CD4-positive, alpha-beta T cell treated with Interleukin-15 for 4 hours (primary cell): ENCODE measurements around the gene TENT5C.

Source experiments
- DNase-seq: peaks from one replicate; pipeline ENCODE4 v3.0.0-alpha.2; 2020; ENCODE audit warnings: low spot score

The TENT5C gene

GRCh38 chr1:117636637-117637425 is 31.0 kb downstream of the TENT5C start:
- DNase-seq: no peak

- no peak for DNase-seq
Observed at GRCh38 chr1:117638141-117638540, 32.3 kb downstream of the TENT5C start.

- no peak for DNase-seq
Observed at GRCh38 chr1:117638759-117639158, 32.9 kb downstream of the TENT5C start.

- no peak for DNase-seq
Observed at GRCh38 chr1:117639741-117640140, 33.9 kb downstream of the TENT5C start.

GRCh38 chr1:117641536-117641935 is 35.7 kb downstream of the TENT5C start:
- no peak for DNase-seq

- no peak for DNase-seq
Observed at GRCh38 chr1:117642963-117643362, 37.1 kb downstream of the TENT5C start.

- no peak for DNase-seq
Observed at GRCh38 chr1:117643601-117644000, 37.8 kb downstream of the TENT5C start.

GRCh38 chr1:117644696-117645311 is 39.0 kb downstream of the TENT5C start:
- DNase-seq: no peak

GRCh38 chr1:117645343-117645742 is 39.5 kb downstream of the TENT5C start:
- no peak for DNase-seq

- no peak for DNase-seq
Observed at GRCh38 chr1:117646007-117646811, 40.4 kb downstream of the TENT5C start.

GRCh38 chr1:117646956-117647355 is 41.1 kb downstream of the TENT5C start:
- DNase-seq: no peak

- DNase-seq: no peak
Observed at GRCh38 chr1:117648015-117648414, 42.2 kb downstream of the TENT5C start.

- no peak for DNase-seq
Observed at GRCh38 chr1:117650840-117651568, 45.2 kb downstream of the TENT5C start.

GRCh38 chr1:117651616-117652015 is 45.8 kb downstream of the TENT5C start:
- DNase-seq: no peak

GRCh38 chr1:117652421-117652820 is 46.6 kb downstream of the TENT5C start:
- no peak for DNase-seq

GRCh38 chr1:117653195-117653594 is 47.3 kb downstream of the TENT5C start:
- no peak for DNase-seq

- DNase-seq: no peak
Observed at GRCh38 chr1:117653732-117654492, 48.1 kb downstream of the TENT5C start.

- DNase-seq: peak; percentile 25
Observed at GRCh38 chr1:117654493-117655219, 48.8 kb downstream of the TENT5C start.

GRCh38 chr1:117655220-117655577 is 49.4 kb downstream of the TENT5C start:
- no peak for DNase-seq

GRCh38 chr1:117656202-117656641 is 50.4 kb downstream of the TENT5C start:
- DNase-seq: peak; percentile 78

- DNase-seq: peak; percentile 29
Observed at GRCh38 chr1:117657031-117657430, 51.2 kb downstream of the TENT5C start.
